GM12874 (cell line): ENCODE results near the gene AP4B1.

Experiments used
- TF ChIP-seq, protein P1 (sequence below): IDR thresholded peaks from 2 replicates; pipeline ENCODE4 v1.5.1; 2011; ENCODE audit warnings: low read depth, mild to moderate bottlenecking, control low read depth, low read length, moderate library complexity; ENCODE audit not compliant: insufficient read depth

AP4B1 gene

GRCh38 chr1:113874012-113874879 is 30.4 kb downstream of the AP4B1 start:
- TF ChIP-seq, protein P1, sequence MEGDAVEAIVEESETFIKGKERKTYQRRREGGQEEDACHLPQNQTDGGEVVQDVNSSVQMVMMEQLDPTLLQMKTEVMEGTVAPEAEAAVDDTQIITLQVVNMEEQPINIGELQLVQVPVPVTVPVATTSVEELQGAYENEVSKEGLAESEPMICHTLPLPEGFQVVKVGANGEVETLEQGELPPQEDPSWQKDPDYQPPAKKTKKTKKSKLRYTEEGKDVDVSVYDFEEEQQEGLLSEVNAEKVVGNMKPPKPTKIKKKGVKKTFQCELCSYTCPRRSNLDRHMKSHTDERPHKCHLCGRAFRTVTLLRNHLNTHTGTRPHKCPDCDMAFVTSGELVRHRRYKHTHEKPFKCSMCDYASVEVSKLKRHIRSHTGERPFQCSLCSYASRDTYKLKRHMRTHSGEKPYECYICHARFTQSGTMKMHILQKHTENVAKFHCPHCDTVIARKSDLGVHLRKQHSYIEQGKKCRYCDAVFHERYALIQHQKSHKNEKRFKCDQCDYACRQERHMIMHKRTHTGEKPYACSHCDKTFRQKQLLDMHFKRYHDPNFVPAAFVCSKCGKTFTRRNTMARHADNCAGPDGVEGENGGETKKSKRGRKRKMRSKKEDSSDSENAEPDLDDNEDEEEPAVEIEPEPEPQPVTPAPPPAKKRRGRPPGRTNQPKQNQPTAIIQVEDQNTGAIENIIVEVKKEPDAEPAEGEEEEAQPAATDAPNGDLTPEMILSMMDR, result peak; percentile 55

DNA sequence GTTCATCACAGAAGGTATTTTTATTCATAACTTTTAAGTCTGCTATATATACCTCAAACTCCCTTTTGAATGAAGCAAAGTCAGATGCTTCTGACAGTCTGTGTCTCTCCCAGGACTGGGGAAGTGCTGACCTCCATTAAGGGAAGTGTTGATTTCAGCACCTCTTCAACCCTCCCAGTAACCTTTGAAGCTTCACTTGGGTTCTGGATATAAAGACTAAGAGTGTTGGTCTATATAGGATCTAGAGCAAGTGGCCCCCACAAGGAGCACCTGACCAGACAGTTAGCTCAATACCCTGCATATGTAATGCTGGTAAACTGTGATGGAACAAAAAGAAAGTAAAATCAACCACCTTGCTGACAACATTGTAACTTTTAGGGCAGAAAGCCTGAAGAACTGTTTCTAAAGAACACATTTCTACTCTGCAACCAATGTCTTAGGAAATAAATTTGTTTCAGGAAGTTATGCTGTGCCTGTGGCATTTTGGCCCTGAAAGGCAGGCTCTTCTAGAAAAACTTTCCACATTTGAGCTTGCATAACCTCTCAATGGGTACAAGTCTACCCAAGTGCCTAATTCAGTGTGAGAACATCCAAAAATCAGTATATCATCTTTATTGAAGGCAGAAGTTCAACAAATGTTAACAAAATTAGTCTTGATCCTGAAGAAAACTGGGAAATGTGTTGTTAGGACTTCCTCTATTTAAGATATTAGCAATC is 32.2 kb downstream of the AP4B1 start:
- TF ChIP-seq, protein P1, result no peak

- TF ChIP-seq, protein P1, result no peak
Measured at GRCh38 chr1:113871597-113872113, 32.9 kb downstream of the AP4B1 start, which contains the start of gene PTPN22. TSS of gene PTPN22 (minus strand) at chr1:113871712.

GRCh38 chr1:113870778-113871177 is 33.8 kb downstream of the AP4B1 start:
- TF ChIP-seq, protein P1, result no peak

DNA sequence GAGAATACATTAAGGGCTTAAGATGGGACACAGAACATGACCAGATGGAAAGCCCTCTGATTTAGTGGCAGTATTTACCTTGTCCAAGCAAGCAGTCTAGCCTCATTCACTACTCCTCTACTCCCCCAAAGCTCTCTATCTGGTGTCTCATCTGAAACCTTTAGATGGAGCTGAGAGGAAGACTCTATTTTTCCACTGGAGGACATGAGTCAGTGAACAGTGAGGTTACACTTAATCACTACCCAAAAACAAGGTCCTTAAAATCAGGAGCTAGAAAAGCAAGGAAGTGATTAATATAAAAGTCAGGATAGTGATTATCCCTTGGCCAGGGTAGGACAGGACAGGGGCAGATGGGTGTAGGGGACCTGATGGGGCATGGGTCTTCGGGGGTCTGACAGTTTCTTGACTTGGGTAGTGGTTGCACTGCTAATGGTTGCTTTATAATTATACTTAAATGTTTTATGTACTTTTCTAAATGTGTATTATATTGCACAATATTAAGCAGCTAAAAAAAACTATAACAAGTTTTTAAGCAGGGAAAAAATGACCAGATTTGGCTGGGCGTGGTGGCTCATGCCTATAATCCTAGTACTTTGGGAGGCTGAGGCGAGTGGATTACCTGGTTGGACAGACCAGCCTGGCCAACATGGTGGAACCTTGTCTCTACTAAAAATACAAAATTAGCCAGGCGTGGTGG is 36.1 kb downstream of the AP4B1 start:
- TF ChIP-seq, protein P1, result no peak

DNA sequence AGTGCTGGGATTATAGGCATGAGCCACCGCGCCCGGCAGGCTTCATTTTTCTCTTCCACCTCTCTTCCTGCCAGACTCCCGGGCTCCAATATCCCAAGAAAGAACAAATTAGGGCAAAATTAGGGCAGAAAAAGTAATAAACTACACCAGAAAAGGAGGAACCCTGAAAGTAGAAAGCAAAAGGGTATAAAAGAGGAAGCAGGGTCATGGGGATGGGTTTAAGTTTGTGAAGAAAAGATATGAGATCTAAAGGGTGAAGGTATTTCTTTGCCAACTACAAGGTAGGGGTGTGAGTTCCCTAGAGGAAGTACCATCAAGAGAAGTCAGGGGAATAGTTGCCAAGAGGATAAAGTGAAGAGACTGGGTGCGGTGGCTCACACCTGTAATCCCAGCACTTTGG is 43.0 kb downstream of the AP4B1 start:
- TF ChIP-seq, protein P1, result no peak

GRCh38 chr1:113860891-113861290 is 43.7 kb downstream of the AP4B1 start:
- TF ChIP-seq, protein P1, result no peak
